Ectodermal cell (in vitro differentiated cells): ENCODE measurements around the gene SLC25A14.

Experiments
- H3K27ac ChIP-seq: 2 replicates; pipeline ENCODE4 v1.7.0; 2013; ENCODE audit warnings: mild to moderate bottlenecking, low read depth, low read length; ENCODE audit not compliant: insufficient read depth, poor library complexity, severe bottlenecking
- H3K27me3 ChIP-seq: 2 replicates; pipeline ENCODE4 v1.7.0; 2013; ENCODE audit warnings: mild to moderate bottlenecking, low read length; ENCODE audit not compliant: insufficient read depth, control insufficient read depth, poor library complexity, severe bottlenecking
- H3K36me3 ChIP-seq: one replicate; pipeline ENCODE4 v1.7.0; 2013; ENCODE audit warnings: low read length; ENCODE audit not compliant: control insufficient read depth, insufficient read depth
- H3K4me1 ChIP-seq: one replicate; pipeline ENCODE4 v1.7.0; 2013; ENCODE audit warnings: low read length; ENCODE audit not compliant: control insufficient read depth, insufficient read depth
- H3K4me3 ChIP-seq: 2 replicates; pipeline ENCODE4 v1.7.0; 2013; ENCODE audit warnings: low read depth, low read length, control low read depth; ENCODE audit not compliant: insufficient read depth
- H3K9me3 ChIP-seq: 2 replicates; pipeline ENCODE4 v1.7.0; 2013; ENCODE audit warnings: mild to moderate bottlenecking, low read length, moderate library complexity; ENCODE audit not compliant: control insufficient read depth
- WGBS, 2 experiments: methylation state at CpG; one replicate each; pipeline ENCODE4 v1.1.7; 2013; ENCODE audit warnings: missing lambda C conversion rate in 2 of 2; 5-methylcytosine and 5-hydroxymethylcytosine counted together

Gene SLC25A14

DNA sequence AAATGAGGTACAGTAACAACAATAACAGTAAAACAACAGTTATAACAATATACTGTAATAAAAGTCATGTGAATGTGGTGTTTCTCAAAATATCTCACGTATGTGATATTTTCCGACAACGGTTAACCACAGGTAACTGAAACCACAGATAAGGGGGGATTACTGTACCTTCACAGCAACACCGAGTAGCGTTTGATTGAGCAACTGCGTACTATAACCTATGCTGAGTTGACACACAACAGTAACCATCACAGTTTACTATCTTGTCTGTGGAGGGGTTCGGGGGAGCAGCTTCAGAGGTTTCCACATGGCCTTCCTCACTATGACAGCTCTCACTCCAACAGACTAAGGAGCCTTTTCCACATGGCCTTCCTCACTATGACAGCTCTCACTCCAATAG is 75.5 kb downstream of the SLC25A14 start:
- no peaks in the 10 kb centered on the region for H3K4me1 ChIP-seq
- no peak overlapping the region for H3K27ac ChIP-seq
- H3K36me3 ChIP-seq, result no peaks in the 10 kb centered on the region
- H3K4me3 ChIP-seq, result no peak overlapping the region
- H3K27me3 ChIP-seq, result no peaks in the 10 kb centered on the region
- WGBS, 2 experiments, result 94 to 98% methylated on average over 7 of the region's 7 CpGs
- H3K9me3 ChIP-seq, result no peaks in the 10 kb centered on the region

- no peaks in the 10 kb centered on the region for H3K36me3 ChIP-seq
- no peaks in the 10 kb centered on the region for H3K9me3 ChIP-seq
- no peaks in the 10 kb centered on the region for H3K27me3 ChIP-seq
- H3K4me1 ChIP-seq, result no peaks in the 10 kb centered on the region
- H3K27ac ChIP-seq, result no peak overlapping the region
- 95 to 97% methylated on average over 4 of the region's 4 CpGs for WGBS, 2 experiments
- H3K4me3 ChIP-seq, result no peak overlapping the region
Observed at GRCh38 chrX:130416785-130417184, 77.1 kb downstream of the SLC25A14 start.

DNA sequence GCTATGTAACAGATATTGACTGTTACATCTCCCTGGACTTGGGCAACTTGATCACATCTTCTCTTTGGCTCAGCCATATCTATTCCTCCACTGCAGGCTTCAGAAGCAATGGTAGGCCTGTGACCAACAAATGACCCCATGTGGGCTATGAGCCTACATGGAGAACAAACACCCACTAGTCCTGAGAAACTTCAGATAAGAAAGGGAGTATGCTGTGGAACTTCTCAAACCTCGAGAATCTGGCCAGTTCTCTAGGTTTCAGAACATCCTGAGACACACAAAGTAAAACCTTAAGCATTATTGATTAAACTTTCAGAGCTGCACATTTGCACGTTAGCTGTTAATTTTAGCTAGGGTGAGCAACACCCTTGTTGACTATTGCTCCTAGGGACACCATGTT is 78.3 kb downstream of the SLC25A14 start:
- Histone ChIP-seq H3K27me3 (no peaks in the 10 kb centered on the region), H3K36me3 (no peaks in the 10 kb centered on the region), H3K4me3 (no peak overlapping the region), H3K4me1 (no peaks in the 10 kb centered on the region), H3K27ac (no peak overlapping the region), H3K9me3 (no peaks in the 10 kb centered on the region)
- 92 to 100% methylated on average over 2 of the region's 2 CpGs for WGBS, 2 experiments

DNA sequence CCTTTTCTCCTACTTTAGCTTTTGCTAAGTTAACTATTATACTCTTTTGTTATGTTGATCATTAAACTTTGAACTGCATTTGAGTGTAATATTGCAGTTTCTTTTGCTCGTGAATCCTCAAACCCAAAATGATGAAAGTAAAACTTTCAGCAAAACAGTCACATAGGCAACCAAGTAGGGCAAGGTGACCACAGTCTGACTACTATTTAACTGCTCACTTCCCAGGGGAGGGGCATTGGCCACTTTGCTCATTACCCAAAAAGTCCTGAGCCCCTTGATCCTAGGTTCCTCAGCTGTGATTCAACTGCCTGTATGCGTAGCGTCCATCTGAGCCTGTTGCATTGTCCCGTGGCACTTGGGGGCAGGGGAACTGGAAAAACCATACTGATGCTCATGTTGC is 79.0 kb downstream of the SLC25A14 start:
- Histone ChIP-seq H3K4me3 (no peak overlapping the region), H3K27ac (no peak overlapping the region), H3K9me3 (no peaks in the 10 kb centered on the region), H3K4me1 (no peaks in the 10 kb centered on the region), H3K27me3 (no peaks in the 10 kb centered on the region), H3K36me3 (no peaks in the 10 kb centered on the region)
- 93 to 95% methylated on average over 4 of the region's 4 CpGs for WGBS, 2 experiments

DNA sequence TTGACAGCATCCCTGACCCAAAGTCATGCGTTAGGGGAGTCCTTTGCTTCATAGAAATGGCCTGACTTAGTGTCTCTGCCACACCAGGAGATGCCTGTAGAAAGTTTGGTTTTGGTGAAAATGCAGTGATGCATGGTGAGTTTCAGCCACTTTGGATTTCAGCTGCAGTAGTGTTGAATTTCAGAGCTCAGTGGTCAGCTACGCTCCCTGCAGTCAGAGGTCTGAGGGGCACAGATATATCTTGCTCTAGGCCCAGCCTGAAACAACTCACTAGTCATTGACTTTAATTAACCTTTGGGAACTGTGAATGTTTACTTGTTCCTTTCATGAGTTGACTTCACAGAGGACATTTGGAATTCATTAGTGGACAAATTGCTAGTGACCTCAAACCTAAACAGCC is 79.5 kb downstream of the SLC25A14 start:
- WGBS, 2 experiments, result 80 to 88% methylated on average over 2 of the region's 2 CpGs

More for the DNA sequence above, 79.5 kb downstream of the SLC25A14 start:
- no peaks in the 10 kb centered on the region for H3K9me3 ChIP-seq
- no peaks in the 10 kb centered on the region for H3K36me3 ChIP-seq
- H3K4me3 ChIP-seq, result no peak overlapping the region
- H3K4me1 ChIP-seq, result no peaks in the 10 kb centered on the region
- H3K27ac ChIP-seq, result no peak overlapping the region
- no peaks in the 10 kb centered on the region for H3K27me3 ChIP-seq
